C4-2B (cell line): ENCODE data around the gene OR6N2.

Experiments
- H3K27ac ChIP-seq: fragments of 450-650 bp; 2 replicates; pipeline ENCODE4 v1.5.1; 2017
- CTCF ChIP-seq: fragments of 450-650 bp; conservative IDR thresholded peaks from 2 replicates; pipeline ENCODE4 v1.5.1; 2017; ENCODE audit warnings: mild to moderate bottlenecking
- ZFX ChIP-seq: fragments of 450-650 bp; IDR thresholded peaks from 2 replicates; pipeline ENCODE4 v1.6.1; 2017

Gene OR6N2

GRCh38 chr1:158781104-158781503 lies at the start of gene OR6N2:
Gene OR6N2 (minus strand): TSS chr1:158781204. CDS start chr1:158777635, 3,569 bp downstream.
- TF ChIP-seq CTCF, result no peak
- no peak for TF ChIP-seq ZFX
- no peak within 1 kb of the TSS for H3K27ac ChIP-seq

GRCh38 chr1:158830074-158830677 lies 49.2 kb upstream of the OR6N2 start:
- no peak for TF ChIP-seq ZFX
- no peak for TF ChIP-seq CTCF
- no peak overlapping the region for H3K27ac ChIP-seq

- no peak for TF ChIP-seq ZFX
- TF ChIP-seq CTCF, result no peak
- no peak overlapping the region for H3K27ac ChIP-seq
Measured at GRCh38 chr1:158821723-158822122, 40.7 kb upstream of the OR6N2 start.

GRCh38 chr1:158819461-158820443 lies 38.7 kb upstream of the OR6N2 start:
- no peak overlapping the region for H3K27ac ChIP-seq
- TF ChIP-seq CTCF (no peak), ZFX (no peak)

- TF ChIP-seq CTCF, result no peak
- TF ChIP-seq ZFX, result no peak
- H3K27ac ChIP-seq, result no peak overlapping the region
Measured at GRCh38 chr1:158818975-158819431, 38.0 kb upstream of the OR6N2 start.

- TF ChIP-seq CTCF (no peak), ZFX (no peak)
- no peak overlapping the region for H3K27ac ChIP-seq
Measured at GRCh38 chr1:158818560-158818959, 37.6 kb upstream of the OR6N2 start.

GRCh38 chr1:158814970-158815369 lies 34.0 kb upstream of the OR6N2 start:
- no peak overlapping the region for H3K27ac ChIP-seq
- TF ChIP-seq ZFX (no peak), CTCF (no peak)
